ENCODE data around the gene ZNF750. TPM values are rescaled to one million over a fixed set of nuclear protein-coding genes. Genes with fewer than 3 reads are reported as not detected.

Gene ZNF750
- total and polyA plus RNA-seq, 8 donors: 0.38 to 3.4 (median 0.68) TPM

- no peak overlapping the region for H3K27ac ChIP-seq
- H3K4me3 ChIP-seq: no peak overlapping the region
- ATAC-seq (no peak), DNase-seq (no peak)
- peaks cover 0 to 29% of the 10 kb centered on the region in 2 donors for H3K36me3 ChIP-seq
- TF ChIP-seq CTCF (IDR thresholded peaks at IDR 0.05): no peak
- intact Hi-C loops (cut with DNase I): no loop called here
- H3K4me1 ChIP-seq: no peaks in the 10 kb centered on the region
- H3K9me3 ChIP-seq: no peaks in the 10 kb centered on the region
- H3K27me3 ChIP-seq: no peaks in the 10 kb centered on the region
Measured at GRCh38 chr17:82794781-82795482, 44.9 kb downstream of the ZNF750 start.

GRCh38 chr17:82793974-82794630 lies 45.7 kb downstream of the ZNF750 start:
- Histone ChIP-seq H3K9me3 (no peaks in the 10 kb centered on the region), H3K27ac (no peak overlapping the region), H3K36me3 (peaks cover 0 to 24% of the 10 kb centered on the region in 2 donors), H3K27me3 (no peaks in the 10 kb centered on the region), H3K4me3 (no peak overlapping the region), H3K4me1 (no peaks in the 10 kb centered on the region)
- no peak for DNase-seq
- TF ChIP-seq CTCF (IDR thresholded peaks at IDR 0.05): no peak
- ATAC-seq: no peak
- intact Hi-C loops (cut with DNase I): no loop called here

GRCh38 chr17:82791532-82791931 lies 48.3 kb downstream of the ZNF750 start:
- TF ChIP-seq CTCF (IDR thresholded peaks at IDR 0.05): no peak
- Histone ChIP-seq H3K27me3 (no peaks in the 10 kb centered on the region), H3K9me3 (no peaks in the 10 kb centered on the region), H3K4me1 (no peaks in the 10 kb centered on the region), H3K36me3 (peaks cover 0 to 14% of the 10 kb centered on the region in 2 donors), H3K4me3 (no peak overlapping the region), H3K27ac (no peak overlapping the region)
- intact Hi-C loops (cut with DNase I): no loop called here
- no peak for ATAC-seq
- no peak for DNase-seq

- H3K27me3 ChIP-seq: no peaks in the 10 kb centered on the region
- H3K36me3 ChIP-seq: peaks cover 0 to 10% of the 10 kb centered on the region in 2 donors
- H3K27ac ChIP-seq: no peak overlapping the region
- H3K4me3 ChIP-seq: no peak overlapping the region
- H3K4me1 ChIP-seq: no peaks in the 10 kb centered on the region
- ATAC-seq (no peak), DNase-seq (no peak)
- TF ChIP-seq CTCF (IDR thresholded peaks at IDR 0.05): no peak
- intact Hi-C loops (cut with DNase I): no loop called here
- H3K9me3 ChIP-seq: no peaks in the 10 kb centered on the region
Measured at GRCh38 chr17:82790391-82790790, 49.4 kb downstream of the ZNF750 start.

- intact Hi-C loops (cut with DNase I): no loop called here
- TF ChIP-seq CTCF (IDR thresholded peaks at IDR 0.05): no peak
- ATAC-seq (no peak), DNase-seq (no peak)
- Histone ChIP-seq H3K4me1 (no peaks in the 10 kb centered on the region), H3K27ac (no peak overlapping the region), H3K27me3 (no peaks in the 10 kb centered on the region), H3K9me3 (no peaks in the 10 kb centered on the region), H3K36me3 (peaks cover 0 to 11% of the 10 kb centered on the region in 2 donors), H3K4me3 (no peak overlapping the region)
Measured at GRCh38 chr17:82789806-82790205, 50.0 kb downstream of the ZNF750 start.

Data from left lung (tissue), 10 donors.